Stomach (tissue), 19 donors: ENCODE results near the gene MIA. TPM values are rescaled to one million over a fixed set of nuclear protein-coding genes. Genes with fewer than 3 reads are reported as not detected.
A peak's percentile ranks its signal among the peaks of the same experiment; 100 is the strongest.
"Not testable (repeated sequence)": the region's sequence is repeated elsewhere in the genome, so short reads cannot be mapped to it uniquely, and the experiment has no call there.

Experiments
- DNase-seq, 2 donors: peaks; one replicate each; pipeline versions ENCODE4 v3.0.0 to v3.0.0-alpha.2; 2013 to 2019
- H3K27ac ChIP-seq, 5 donors: fragments of 200-600 bp in 4 of 5; sonication (generic) in 4 of 5; one replicate each; pipeline ENCODE4 v1.5.1; 2013 to 2019; ENCODE audit warnings: mild to moderate bottlenecking in 1 of 5, moderate library complexity in 1 of 5
- H3K27me3 ChIP-seq, 3 donors: fragments of 200-600 bp; sonication (generic); one replicate each; pipeline ENCODE4 v1.5.1; 2017 to 2019; ENCODE audit warnings: mixed run types in 1 of 3
- H3K36me3 ChIP-seq, 4 donors: fragments of 200-600 bp; sonication (generic); 1 replicate in 3 of 4; 2 replicates in 1 of 4; pipeline ENCODE4 v1.5.1; 2016 to 2019
- H3K4me1 ChIP-seq, 4 donors: fragments of 200-600 bp; sonication (generic); one replicate each; pipeline ENCODE4 v1.5.1; 2016 to 2019
- H3K4me3 ChIP-seq, 4 donors: fragments of 200-600 bp; sonication (generic) in 3 of 4; one replicate each; pipeline ENCODE4 v1.5.1; 2016 to 2019; ENCODE audit warnings: mild to moderate bottlenecking in 1 of 4
- H3K9me3 ChIP-seq, 4 donors: fragments of 200-600 bp; sonication (generic); one replicate each; pipeline ENCODE4 v1.5.1; 2016 to 2019
- CTCF ChIP-seq, 7 experiments: fragments of 450-650 bp in 4 of 7; fragments of 200-600 bp in 3 of 7; sonication (generic) in 3 of 7; IDR thresholded peaks; one replicate each; pipeline ENCODE4 v1.5.1; 2016 to 2019; ENCODE audit warnings: antibody characterized with exemption in 7 of 7, control low read depth in 2 of 7, mild to moderate bottlenecking in 1 of 7
- EP300 ChIP-seq: sonication (generic); formaldehyde crosslinking; IDR thresholded peaks from one replicate; pipeline ENCODE4 v1.6.1; 2017; ENCODE audit warnings: antibody characterized with exemption
- POLR2A ChIP-seq, 4 donors: fragments of 450-650 bp; IDR thresholded peaks; one replicate each; pipeline ENCODE4 v1.6.1; 2016; ENCODE audit warnings: antibody characterized with exemption in 4 of 4, control low read depth in 2 of 4, mild to moderate bottlenecking in 1 of 4, moderate library complexity in 1 of 4
- POLR2AphosphoS5 ChIP-seq, 3 donors: sonication (generic); formaldehyde crosslinking; IDR thresholded peaks; one replicate each; pipeline ENCODE4 v1.6.1; 2016; ENCODE audit warnings: antibody characterized with exemption in 3 of 3
- WGBS, 5 donors: extraction: QIAGEN DNeasy Blood & Tissue Kit in 3 of 5; methylation state at CpG; one replicate each; pipeline versions ENCODE4 v1.1.5 to v1.1.7; 2013 to 2018; 5-methylcytosine and 5-hydroxymethylcytosine counted together
- intact Hi-C: fragments of 100-400 bp; cut with DNase I; formaldehyde crosslinking; loops from one replicate; pipeline ENCODE4 v1.15.1; 2023; ENCODE audit warnings: low total_unique reads
- long read RNA-seq, 10 donors: transcript quantifications; one replicate each; lab custom pipeline, GENCODE V29; 2026
- polyA plus RNA-seq, 3 donors: library from polyadenylated mRNA; stranded (reverse); fragments of 200-250 nt; gene quantifications; one replicate each; pipeline ENCODE4 v1.2.3, GENCODE V29; 2013
- total RNA-seq, 5 donors: library from RNA; depleted of rRNA; stranded (reverse); fragments of >200 nt; gene quantifications; one replicate each; pipeline versions ENCODE4 v1.1.0 to v1.2.3, GENCODE V29; 2014 to 2016
- donor health status: healthy with polysubstance abuse.
- donor health status: Bipolar disorder and iron deficiency.
- donor health status: healthy.

Gene MIA
- 1 to 10 TPM in 2 of 5 donors, not detected in 3; 2.9 to 8.1 TPM for total RNA-seq
- polyA plus RNA-seq, result 10 to 100 TPM in 1 of 3 donors, 1 to 10 TPM in 1, not detected in 1; 2.8 to 10.1 TPM
- long read RNA-seq, donor 1, partial matches to known transcripts, result 0 of 2 reads
- long read RNA-seq, donor 1, other reads (novel, unspliced or antisense), result 0 of 2 reads
- long read RNA-seq, donor 2, transcript MIA-201 (4 exons, 632 nt), result major isoform, 9 of 10 reads
- long read RNA-seq, donor 2, partial matches to known transcripts, result 0 of 10 reads
- long read RNA-seq, donor 2, other reads (novel, unspliced or antisense), result 0 of 10 reads
- long read RNA-seq, donor 3, result 0 reads
- long read RNA-seq, donor 4, result 0 reads
- long read RNA-seq, donor 5, transcript MIA-201 (4 exons, 632 nt), result major isoform, 5 of 8 reads
- long read RNA-seq, donor 5, partial matches to known transcripts, result 0 of 8 reads
- long read RNA-seq, donor 5, other reads (novel, unspliced or antisense), result 0 of 8 reads
- long read RNA-seq, donor 6, transcript MIA-201 (4 exons, 632 nt), result major isoform, 15 of 18 reads
- long read RNA-seq, donor 6, partial matches to known transcripts, result 0 of 18 reads
- long read RNA-seq, donor 6, other reads (novel, unspliced or antisense), result 0 of 18 reads
- long read RNA-seq, donor 7, partial matches to known transcripts, result 0 of 1 reads
- long read RNA-seq, donor 7, other reads (novel, unspliced or antisense), result 0 of 1 reads
- long read RNA-seq, donor 8, partial matches to known transcripts, result 0 of 2 reads
- long read RNA-seq, donor 8, other reads (novel, unspliced or antisense), result 0 of 2 reads
- long read RNA-seq, donor 9, partial matches to known transcripts, result 0 of 4 reads
- long read RNA-seq, donor 9, other reads (novel, unspliced or antisense), result 0 of 4 reads
- long read RNA-seq, donor 10, partial matches to known transcripts, result 0 of 6 reads
- long read RNA-seq, donor 10, other reads (novel, unspliced or antisense), result 0 of 6 reads

- H3K4me3 ChIP-seq, result no peak within 1 kb of the TSS
Observed at GRCh38 chr19:40774916-40775631, at the start of gene MIA. Gene MIA, plus strand, starts transcription at chr19:40775521. Its CDS starts 22 bp downstream, at chr19:40775543.

GRCh38 chr19:40726279-40726678 lies 49.0 kb upstream of the MIA start:
- Histone ChIP-seq H3K27ac (no peak overlapping the region), H3K27me3 (no peaks in the 10 kb centered on the region), H3K36me3 (peaks cover 73 to 98% (median 85%) of the 10 kb centered on the region in 4 donors), H3K4me3 (no peak overlapping the region), H3K9me3 (no peaks in the 10 kb centered on the region), H3K4me1 (peaks cover 14 to 42% (median 30%) of the 10 kb centered on the region in 4 donors)
- no peak for TF ChIP-seq EP300
- no peak for TF ChIP-seq POLR2AphosphoS5 (IDR thresholded peaks at IDR 0.05)
- no peak for TF ChIP-seq CTCF (IDR thresholded peaks at IDR 0.05)
- TF ChIP-seq POLR2A (IDR thresholded peaks at IDR 0.05), result no peak
- 89 to 100% (median 97%) methylated on average over 4 of the region's 4 CpGs for WGBS, 5 donors
- intact Hi-C loops, result no loop called here
- DNase-seq, result no peak

More at GRCh38 chr19:40774916-40775631, at the start of gene MIA:
- Histone ChIP-seq H3K27me3 (no peaks in the 10 kb centered on the region), H3K27ac (peak within 1 kb of the TSS in 3 of 5 donors; percentile 96 to 99 (median 98)), H3K9me3 (no peaks in the 10 kb centered on the region), H3K4me1 (peaks cover 13 to 23% (median 19%) of the 10 kb centered on the region in 4 donors), H3K36me3 (peaks cover 0 to 13% (median 5%) of the 10 kb centered on the region in 4 donors)
- WGBS, 5 donors, result 64 to 80% (median 71%) methylated on average over 9 of the region's 9 CpGs
- intact Hi-C loops, result no loop called here
- TF ChIP-seq POLR2A (IDR thresholded peaks at IDR 0.05) (no peak), CTCF (IDR thresholded peaks at IDR 0.05) (no peak), EP300 (no peak), POLR2AphosphoS5 (IDR thresholded peaks at IDR 0.05) (no peak)
- peak in 1 of 2 donors; percentile 43 for DNase-seq

- DNase-seq, H3K9me3 ChIP-seq, intact Hi-C loops, H3K27ac ChIP-seq, H3K27me3 ChIP-seq, H3K4me3 ChIP-seq: not testable (repeated sequence)
- H3K36me3 ChIP-seq, result peaks cover 92 to 100% (median 100%) of the 10 kb centered on the region in 4 donors
- 83 to 93% (median 90%) methylated on average over 5 of the region's 5 CpGs for WGBS, 5 donors
- H3K4me1 ChIP-seq, result peaks cover 0 to 12% (median 2%) of the 10 kb centered on the region in 4 donors
Observed at GRCh38 chr19:40730065-40730464, 45.3 kb upstream of the MIA start.

GRCh38 chr19:40732304-40732703 lies 43.0 kb upstream of the MIA start:
- H3K27ac ChIP-seq, H3K27me3 ChIP-seq, DNase-seq, intact Hi-C loops, H3K4me3 ChIP-seq, H3K9me3 ChIP-seq: not testable (repeated sequence)
- peaks cover 0 to 19% (median 8%) of the 10 kb centered on the region in 4 donors for H3K4me1 ChIP-seq
- WGBS, 5 donors, result 91 to 98% (median 96%) methylated on average over 16 of the region's 16 CpGs
- peaks cover 86 to 100% (median 100%) of the 10 kb centered on the region in 4 donors for H3K36me3 ChIP-seq

GRCh38 chr19:40733149-40733548 lies 42.2 kb upstream of the MIA start:
- Histone ChIP-seq H3K4me3 (no peak overlapping the region), H3K9me3 (no peaks in the 10 kb centered on the region), H3K4me1 (peaks cover 0 to 19% (median 8%) of the 10 kb centered on the region in 4 donors), H3K27me3 (no peaks in the 10 kb centered on the region), H3K36me3 (peaks cover 82 to 100% (median 100%) of the 10 kb centered on the region in 4 donors), H3K27ac (no peak overlapping the region)
- no peak for TF ChIP-seq POLR2AphosphoS5 (IDR thresholded peaks at IDR 0.05)
- no peak for DNase-seq
- intact Hi-C loops, result no loop called here
- 91 to 95% (median 93%) methylated on average over 13 of the region's 13 CpGs for WGBS, 5 donors
